ENCODE measurements around the gene MALAT1.
"Not testable (repeated sequence)": the region's sequence is repeated elsewhere in the genome, so short reads cannot be mapped to it uniquely, and the experiment has no call there.

The MALAT1 gene

DNA sequence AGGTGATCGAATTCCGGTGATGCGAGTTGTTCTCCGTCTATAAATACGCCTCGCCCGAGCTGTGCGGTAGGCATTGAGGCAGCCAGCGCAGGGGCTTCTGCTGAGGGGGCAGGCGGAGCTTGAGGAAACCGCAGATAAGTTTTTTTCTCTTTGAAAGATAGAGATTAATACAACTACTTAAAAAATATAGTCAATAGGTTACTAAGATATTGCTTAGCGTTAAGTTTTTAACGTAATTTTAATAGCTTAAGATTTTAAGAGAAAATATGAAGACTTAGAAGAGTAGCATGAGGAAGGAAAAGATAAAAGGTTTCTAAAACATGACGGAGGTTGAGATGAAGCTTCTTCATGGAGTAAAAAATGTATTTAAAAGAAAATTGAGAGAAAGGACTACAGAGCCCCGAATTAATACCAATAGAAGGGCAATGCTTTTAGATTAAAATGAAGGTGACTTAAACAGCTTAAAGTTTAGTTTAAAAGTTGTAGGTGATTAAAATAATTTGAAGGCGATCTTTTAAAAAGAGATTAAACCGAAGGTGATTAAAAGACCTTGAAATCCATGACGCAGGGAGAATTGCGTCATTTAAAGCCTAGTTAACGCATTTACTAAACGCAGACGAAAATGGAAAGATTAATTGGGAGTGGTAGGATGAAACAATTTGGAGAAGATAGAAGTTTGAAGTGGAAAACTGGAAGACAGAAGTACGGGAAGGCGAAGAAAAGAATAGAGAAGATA is at the start of gene MALAT1:
Gene MALAT1 (plus strand): TSS at position 69 of the 736 bp plus-strand sequence.
- DNase-seq: peak; percentile 92

DNA sequence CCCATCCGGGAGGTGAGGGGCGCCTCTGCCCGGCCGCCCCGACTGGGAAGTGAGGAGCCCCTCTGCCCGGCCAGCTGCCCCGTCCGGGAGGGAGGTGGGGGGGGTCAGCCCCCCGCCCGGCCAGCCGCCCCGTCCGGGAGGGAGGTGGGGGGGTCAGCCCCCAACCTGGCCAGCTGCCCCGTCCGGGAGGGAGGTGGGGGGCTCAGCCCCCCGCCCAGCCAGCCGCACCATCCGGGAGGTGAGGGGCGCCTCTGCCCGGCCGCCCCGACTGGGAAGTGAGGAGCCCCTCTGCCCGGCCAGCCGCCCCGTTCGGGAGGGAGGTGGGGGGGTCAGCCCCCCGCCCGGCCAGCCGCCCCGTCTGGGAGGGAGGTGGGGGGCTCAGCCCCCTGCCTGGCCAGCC is 47.5 kb upstream of the MALAT1 start:
- not testable (repeated sequence) for DNase-seq

DNA sequence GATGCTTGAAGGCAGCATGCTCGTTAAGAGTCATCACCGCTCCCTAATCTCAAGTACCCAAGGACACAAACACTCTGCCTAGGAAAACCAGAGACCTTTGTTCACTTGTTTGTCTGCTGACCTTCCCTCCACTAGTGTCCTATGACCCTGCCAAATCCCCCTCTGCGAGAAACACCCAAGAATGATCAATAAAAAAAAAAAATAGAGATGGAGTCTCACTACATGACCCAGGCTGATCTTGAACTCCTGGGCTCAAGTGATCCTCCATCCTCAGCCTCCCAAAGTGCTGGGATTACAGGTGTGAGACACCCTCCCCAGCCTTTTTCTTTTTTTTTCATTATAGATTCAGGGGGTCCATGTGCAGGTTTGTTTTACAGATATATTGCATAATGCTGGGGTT is 46.6 kb upstream of the MALAT1 start:
- DNase-seq: not testable (repeated sequence)

DNA sequence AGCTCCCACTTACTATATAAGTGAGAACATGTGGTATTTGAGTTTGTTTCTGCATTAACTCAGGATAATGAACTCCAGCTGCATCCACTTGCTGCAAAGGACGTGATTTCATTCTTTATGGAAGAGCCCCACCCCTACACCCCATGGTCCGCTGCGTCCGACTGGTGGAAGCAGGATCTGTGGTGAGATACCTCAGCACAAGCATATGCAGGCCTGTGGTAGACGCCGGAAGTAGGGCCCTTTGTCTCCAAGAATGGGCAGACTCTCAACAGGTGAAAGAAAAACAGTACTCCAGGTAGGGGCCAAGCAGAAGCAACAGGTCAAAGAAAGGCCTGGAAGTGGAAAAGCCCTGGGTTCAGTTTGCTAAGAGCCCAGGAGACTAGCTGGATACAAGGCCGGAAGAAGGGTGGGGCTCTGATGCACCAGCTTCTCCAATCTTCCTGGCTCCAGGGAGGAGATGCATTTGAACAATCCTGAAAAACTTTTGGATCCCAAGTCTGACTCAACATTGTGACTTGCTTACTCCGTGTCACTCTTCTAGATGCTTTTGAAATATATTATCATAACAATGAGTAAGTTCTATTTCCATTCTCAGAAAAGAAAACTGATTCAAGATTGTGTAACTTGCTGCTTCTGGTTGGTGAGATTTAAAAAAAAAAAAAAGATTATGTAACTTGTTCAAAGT is 45.9 kb upstream of the MALAT1 start:
- DNase-seq: no peak

DNA sequence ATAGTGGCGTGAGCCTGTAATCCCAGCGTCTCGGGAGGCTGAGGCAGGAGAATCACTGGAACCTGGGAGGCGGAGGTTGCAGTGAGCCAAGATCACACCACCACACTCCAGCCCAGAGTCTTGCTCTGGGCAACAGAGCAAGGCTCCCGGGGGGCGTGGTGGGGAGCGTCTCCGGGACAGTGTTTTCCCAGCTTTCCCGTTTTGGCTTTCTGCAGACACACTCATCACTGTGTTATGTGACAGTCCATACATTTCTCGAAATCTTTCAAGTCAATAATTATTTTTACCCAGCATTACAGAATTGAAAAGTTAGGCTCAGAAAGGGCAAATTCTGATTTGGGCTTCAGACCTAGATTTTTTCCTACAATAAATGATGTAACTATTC is 44.5 kb upstream of the MALAT1 start:
- no peak for DNase-seq

DNA sequence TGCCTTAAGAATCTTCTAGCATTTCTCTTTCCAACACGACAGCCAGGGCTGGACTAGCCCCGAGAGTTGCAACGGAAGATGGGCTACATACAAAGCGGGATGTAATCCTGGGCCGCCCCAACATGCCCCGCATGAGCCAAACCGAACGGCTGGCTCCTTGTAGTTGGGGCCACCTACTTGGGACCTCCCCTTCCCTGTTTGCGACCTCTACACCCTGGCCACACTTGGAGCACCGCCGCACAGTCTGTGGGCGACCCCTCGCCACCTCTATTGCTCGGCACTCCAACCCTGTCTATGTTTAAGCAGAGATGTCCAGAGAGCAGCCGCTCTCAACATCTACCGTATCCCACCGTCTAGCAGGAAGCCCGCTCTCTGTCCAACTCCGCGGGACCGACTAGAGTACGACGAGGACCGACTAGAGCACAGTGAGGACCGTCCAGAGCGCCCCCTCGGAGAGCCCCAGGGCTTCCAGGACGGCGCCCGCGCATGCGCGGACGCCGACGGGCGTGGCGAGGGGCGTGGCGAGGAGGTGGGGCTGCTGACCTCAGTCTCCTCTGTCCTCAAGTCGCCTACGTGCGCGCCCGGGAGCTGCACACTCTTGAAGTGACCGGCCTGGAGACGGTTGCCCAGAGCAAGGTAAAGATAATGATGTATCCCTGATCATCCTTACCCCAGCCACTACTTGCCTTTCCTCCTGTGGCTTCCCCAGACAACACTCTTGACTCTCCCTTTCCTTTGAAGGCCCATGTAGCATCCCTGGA is 44.0 kb upstream of the MALAT1 start:
- DNase-seq: peak; percentile 92

DNA sequence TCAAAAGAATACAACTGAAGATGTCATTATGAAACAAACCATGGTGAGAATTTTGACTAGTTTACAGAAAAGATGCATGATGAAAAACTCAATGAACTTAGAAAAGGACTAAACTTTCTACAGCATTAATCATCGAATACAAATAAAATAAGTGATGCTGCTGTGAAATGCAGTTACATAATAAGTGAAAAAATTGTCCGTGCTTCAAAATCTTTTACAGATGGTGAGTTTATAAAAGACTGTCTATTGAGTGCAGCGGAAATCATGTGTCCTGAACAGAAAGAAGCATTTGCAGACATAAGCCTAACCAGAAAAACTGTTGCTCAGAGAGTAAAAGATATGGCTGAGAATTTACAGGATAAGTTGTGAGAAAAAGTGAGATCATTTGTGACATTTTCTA is 42.4 kb upstream of the MALAT1 start:
- DNase-seq: no peak

DNA sequence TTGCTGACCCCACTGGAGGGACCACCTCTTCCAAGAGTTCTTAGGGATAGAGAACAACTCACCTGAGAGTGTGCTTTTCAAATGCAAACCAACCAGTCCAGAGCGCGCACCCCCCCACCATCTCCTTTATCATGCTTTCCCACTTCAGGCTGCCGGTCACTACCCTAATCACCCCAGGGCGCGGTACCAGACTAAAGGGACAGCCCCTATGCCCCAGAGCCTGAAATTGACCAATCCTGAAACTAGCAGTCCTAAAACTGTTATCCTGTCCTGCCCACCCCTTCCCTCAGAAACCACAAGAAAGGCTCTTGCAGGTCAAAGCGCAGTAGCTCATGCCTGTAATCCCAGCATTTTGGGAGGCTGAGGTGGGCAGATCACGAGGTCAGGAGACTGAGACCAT is 39.3 kb upstream of the MALAT1 start:
- no peak for DNase-seq

DNA sequence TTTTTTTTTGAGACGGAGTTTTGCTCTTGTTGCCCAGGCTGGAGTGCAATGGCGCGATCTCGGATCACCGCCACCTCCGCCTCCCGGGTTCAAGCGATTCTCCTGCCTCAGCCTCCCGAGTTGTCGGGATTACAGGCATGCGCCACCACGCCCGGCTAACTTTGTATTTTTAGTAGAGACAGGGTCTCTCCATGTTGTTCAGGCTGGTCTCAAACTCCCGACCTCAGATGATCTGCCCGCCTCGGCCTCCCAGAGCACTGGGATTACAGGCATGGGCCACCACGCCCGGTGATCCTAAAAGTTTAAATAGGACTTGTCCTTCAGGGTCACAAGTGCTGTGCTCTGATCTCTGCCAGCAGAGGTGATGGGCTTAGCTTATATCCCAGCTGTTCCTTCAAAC is 33.4 kb upstream of the MALAT1 start:
- peak; percentile 26 for DNase-seq

DNA sequence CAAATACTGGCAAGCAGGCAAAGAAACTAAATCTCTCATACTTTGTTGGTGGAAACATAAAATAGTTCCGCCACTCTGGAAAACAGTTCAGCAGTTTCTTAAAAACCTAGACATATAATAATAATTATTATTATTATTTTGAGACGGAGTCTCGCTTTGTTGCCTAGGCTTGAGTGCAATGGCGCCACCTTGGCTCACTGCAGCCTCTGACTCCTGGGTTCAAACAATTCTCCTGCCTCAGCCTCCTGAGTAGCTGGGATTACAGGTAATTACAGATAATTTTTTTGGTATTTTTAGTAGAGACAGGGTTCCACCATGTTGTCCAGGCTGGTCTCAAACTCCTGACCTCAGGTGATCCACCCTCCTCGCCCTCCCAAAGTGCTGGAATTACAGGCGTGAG is 31.5 kb upstream of the MALAT1 start:
- not testable (repeated sequence) for DNase-seq

DNA sequence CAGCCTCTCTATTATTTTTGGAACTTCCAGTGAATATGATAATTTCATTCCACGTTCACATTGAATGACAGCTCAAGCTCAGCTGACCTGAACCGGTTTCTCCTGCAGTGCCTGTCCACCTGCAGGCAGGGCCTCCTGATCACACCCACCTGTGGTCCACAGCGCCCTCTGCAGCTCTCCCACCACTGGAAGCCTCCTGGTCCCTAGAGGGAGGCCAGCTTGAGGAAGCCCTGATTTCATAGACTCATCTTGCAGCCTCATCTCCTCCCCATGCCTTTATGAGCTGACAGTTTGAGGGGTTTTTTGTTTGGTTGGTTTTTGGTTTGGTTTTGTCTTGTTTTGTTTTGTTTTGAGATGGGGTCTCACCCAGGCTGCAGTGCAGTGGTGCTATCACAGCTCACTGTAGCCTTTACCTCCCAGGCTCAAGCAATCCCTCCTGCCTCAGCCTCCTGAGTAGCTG is 29.9 kb upstream of the MALAT1 start:
- peak; percentile 69 for DNase-seq

DNA sequence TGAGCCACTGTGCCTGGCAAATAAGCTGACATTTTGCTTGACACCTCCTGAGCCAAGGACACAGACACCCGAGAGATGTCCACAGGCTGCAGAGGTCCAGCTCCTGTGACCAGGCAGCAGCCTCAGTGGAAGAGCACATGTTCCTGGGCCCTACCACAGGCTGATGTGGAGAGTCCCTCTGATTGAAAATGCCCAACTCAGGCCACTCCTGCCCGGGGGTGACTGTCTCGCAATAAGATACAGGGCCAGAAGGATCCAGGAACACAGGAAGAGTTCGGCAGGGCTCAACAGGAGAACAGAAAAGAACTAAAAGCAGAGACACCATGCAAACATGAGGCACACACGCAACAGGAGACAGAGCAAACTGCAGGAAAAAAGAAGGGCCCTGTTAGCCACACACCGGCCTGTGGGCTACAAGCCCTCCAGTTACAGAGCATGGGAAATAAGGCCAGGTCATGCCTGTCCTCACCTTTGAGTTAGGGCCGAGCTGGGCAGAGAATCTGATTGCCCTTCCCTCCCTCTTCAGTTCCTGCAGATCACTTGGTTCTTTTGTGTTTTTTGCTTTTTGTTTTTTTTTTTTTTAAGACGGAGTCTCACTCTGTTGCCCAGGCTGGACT is 28.3 kb upstream of the MALAT1 start:
- no peak for DNase-seq

DNA sequence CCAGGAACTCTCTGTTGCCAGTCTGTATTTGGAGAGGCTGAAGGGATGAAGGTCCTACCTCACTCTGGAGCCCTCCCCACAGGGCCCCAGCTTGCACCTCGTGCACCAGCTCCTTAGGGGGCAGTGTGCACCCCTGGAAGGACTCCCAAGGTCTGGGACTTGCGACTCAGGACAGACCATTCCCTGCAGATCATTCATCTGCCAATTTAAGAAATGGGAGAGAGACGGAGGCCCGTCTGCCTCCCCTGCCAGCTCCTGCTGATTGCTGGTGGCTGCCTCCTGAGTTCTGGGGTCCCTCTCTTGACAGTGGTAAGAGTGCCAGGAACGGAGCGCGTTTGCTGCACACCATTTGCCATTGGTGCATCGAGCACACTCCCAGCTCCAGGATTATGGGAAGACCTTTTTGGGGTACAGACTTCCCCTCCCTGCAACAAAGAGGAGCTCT is 27.4 kb upstream of the MALAT1 start:
- peak; percentile 61 for DNase-seq

DNA sequence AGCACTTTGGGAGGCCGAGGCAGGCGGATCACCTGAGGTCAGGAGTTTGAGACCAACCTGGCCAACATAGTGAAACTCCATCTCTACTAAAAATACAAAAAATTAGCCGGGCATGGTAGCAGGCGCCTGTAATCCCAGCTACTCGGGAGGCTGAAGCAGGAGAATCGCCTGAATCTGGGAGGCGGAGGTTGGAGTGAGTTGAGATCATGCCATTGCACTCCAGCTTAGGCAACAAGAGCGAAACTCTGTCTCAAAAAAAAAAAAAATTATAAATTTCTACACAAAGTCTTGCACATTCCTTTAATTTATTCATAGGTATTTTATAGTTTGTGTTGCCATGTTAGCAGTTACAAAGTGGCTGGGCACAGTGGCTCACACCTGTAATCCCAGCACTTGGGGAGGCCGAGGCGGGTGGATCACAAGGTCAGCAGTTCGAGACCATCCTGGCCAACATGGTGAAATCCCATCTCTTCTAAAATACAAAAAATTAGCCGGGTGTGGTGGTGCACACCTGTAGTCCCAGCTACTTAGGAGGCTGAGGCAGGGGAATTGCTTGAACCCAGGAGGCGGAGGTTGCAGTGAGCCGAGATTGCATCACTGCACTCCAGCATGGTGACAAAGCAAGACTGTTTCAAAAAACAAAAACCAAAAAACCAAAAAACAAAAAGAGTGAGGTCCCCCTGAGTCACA is 26.1 kb upstream of the MALAT1 start:
- not testable (repeated sequence) for DNase-seq

DNA sequence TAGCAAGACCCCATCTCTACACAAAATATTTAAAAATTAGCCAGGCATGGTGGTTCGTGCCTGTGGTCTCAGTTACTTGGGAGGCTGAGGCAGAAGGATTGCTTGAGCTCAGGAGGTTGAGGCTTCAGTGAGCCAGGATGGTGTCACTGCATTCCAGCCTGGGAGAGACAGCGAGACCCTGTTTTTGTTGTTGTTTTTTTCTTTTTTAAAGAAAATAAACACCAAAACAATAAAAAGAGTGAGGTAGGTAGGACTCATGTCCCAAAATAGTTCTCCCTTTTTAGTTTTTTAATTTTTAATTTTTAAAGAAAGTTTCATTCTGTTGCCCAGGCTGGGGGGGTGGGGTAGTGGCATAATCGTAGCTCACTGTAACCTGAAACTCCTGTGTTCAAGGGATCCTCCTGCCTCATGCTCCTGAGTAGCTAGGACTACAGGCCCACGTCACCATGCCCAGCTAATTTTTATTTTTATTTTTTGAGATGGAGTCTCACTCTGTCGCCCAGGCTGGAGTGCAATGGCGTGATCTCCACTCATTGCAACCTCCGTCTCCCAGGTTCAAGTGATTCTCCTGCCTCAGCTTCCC is 25.5 kb upstream of the MALAT1 start:
- no peak for DNase-seq

DNA sequence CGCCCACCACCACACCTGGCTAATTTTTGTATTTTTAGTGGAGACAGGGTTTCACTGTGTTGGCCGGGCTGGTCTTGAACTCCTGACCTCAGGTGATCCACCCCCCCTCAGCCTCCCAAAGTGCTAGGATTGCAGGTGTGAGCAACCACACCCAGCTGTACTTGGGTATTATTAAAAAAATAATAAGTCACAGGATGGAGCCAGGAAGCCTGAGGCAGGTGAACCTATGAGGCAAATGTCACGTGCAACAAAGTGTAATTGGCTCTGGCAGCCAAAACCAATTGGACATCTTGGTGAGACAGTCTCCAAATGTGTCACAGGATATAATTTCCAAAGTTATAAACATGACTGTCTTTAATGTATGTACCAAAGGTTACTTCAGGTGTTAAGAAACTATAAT is 24.0 kb upstream of the MALAT1 start:
- no peak for DNase-seq

DNA sequence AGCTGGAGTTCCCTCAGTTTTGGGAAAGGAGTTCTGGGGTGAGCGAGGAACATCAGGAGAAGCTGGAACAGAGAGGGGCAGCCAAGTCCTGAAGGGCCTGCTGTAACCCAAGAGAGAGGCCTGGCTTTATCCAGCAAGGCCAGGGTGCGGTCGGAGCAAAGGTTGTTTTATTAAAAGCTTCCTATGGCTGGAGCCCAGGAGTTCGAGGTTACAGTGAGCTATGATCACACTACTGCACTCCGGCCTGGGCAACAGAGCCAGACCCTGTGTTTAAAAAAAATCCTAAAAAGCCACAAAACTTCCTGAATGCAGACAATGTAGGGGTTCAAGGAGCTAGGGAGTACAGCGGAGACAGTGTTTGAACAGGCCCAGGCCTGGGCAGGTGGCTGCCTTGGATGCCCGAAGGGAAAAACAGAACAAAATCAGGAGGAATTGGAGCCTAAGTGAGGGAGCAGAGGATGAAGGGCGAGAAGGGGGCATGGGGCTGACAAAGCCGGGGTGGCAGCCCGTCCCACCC is 22.2 kb upstream of the MALAT1 start:
- no peak for DNase-seq

DNA sequence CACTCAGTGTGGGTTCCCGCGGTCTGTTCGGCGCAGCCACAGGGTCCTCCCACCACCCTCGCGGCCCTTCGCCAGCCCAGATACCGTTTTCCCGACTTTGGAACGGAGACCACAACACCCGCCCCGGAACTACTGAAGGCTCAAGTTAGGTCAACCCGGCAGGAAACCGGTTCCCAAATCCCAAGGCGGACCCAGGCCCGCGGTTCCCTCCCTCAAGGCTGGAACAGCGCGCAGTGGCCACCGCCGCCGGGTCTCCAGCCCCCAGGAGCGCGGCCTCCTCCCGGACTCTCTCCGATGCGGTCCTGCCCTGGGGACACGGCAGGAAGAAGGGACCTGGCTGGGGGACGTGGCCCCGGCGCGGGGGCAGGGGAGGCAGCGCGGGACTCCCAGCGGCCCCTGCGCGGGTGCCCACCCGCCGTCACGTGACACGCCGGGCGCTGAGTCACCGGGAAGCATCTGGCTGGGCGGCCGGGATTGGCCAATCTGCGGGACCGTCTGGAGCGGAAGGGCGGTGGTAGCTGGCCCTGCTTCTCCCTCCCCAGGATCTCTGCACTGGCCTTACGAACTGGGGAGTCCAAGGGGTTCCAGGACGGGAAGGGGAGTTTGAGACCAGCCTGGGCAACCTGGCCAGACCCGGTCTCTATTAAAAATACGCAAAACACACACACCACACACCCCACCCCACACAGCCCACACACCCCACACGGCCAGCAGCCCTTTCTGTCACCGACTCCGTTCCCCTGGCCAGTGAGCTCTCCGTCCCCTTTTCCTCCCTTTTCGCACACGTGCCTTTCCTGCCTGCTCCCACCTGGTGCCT is 21.5 kb upstream of the MALAT1 start:
- peak; percentile 93 for DNase-seq

DNA sequence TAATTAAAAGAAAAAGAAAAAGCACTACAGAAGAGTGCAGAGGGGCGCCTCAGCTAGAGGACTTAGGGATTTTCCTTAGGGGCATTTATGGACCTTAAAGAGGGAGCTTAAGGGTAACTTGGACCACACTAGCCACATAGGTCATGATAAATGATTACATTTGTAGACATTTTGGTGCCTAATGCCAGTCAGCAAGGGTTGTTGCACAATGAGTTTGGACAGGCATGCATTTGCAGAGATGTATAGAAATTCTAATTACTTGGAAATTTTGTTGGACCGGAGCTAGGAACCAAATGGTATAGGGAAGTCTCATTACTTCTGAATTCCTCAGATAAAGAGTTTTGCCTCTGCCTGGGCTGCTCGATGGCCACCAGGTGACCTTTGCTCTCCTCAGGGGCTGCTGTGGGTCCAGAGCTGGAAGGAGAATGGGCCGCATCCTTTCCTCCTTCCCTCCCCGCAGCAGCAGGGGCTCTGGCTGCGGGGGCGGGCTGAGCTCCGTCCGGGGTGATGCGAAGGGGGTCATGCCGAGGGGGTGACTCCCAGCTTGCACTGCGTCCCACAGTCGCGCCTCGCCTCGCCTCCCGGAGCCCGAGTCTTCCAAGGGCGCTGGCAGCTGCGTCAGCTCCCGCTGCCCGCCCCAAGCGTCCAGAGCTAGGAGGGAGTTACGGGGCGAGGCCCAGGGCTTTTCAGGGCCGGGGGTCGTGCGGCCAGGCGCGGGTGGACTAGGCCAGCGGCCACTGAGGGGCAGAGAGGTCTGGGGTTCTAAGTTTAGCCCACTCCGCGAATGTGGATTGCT is 20.3 kb upstream of the MALAT1 start:
- no peak for DNase-seq

Measured in NCI-H82 (cell line).